Adrenal gland (tissue), 5 donors: ENCODE measurements around the gene RNF113A.

ENCODE experiments used
- POLR2A ChIP-seq, 2 donors: fragments of 450-650 bp; IDR thresholded peaks; one replicate each; pipeline ENCODE4 v1.6.1; 2017; ENCODE audit warnings: antibody characterized with exemption in 2 of 2, mild to moderate bottlenecking in 2 of 2, moderate library complexity in 1 of 2
- TF ChIP-seq, protein P1 (sequence below), 6 experiments: fragments of 450-650 bp in 4 of 6; fragments of 200-600 bp in 2 of 6; sonication (generic) in 1 of 6; IDR thresholded peaks; 1 replicate in 5 of 6; 2 replicates in 1 of 6; pipeline versions ENCODE4 v1.5.1 to v1.8.0; 2016 to 2021; ENCODE audit warnings: antibody characterized with exemption in 6 of 6, mild to moderate bottlenecking in 2 of 6, moderate library complexity in 1 of 6
- donor health status: DM: no; HTN: no; CAD: no.

DNA sequence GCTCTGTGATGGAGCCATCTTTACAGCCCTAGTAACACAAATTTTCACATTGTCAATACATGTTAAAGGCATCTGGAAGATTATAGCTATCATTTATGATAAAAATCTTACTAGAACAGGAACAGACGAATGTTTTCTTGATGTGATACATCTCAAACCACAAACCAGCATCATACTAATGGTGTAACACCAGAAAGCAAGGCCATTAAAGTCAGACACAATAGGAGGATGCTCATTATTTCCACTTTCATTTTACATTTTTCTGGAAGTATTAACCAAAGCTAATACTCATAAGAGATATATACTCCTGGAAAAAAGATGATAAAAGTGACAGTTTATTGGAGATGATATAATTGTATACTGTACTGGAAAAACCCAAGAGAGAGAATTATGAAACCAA lies 29.4 kb upstream of the RNF113A start:
- TF ChIP-seq, protein P1, sequence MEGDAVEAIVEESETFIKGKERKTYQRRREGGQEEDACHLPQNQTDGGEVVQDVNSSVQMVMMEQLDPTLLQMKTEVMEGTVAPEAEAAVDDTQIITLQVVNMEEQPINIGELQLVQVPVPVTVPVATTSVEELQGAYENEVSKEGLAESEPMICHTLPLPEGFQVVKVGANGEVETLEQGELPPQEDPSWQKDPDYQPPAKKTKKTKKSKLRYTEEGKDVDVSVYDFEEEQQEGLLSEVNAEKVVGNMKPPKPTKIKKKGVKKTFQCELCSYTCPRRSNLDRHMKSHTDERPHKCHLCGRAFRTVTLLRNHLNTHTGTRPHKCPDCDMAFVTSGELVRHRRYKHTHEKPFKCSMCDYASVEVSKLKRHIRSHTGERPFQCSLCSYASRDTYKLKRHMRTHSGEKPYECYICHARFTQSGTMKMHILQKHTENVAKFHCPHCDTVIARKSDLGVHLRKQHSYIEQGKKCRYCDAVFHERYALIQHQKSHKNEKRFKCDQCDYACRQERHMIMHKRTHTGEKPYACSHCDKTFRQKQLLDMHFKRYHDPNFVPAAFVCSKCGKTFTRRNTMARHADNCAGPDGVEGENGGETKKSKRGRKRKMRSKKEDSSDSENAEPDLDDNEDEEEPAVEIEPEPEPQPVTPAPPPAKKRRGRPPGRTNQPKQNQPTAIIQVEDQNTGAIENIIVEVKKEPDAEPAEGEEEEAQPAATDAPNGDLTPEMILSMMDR (IDR thresholded peaks at IDR 0.05): no peak
- TF ChIP-seq POLR2A (IDR thresholded peaks at IDR 0.05): no peak
